Measurements from ENCODE around the gene RAB10. TPM values are rescaled to one million over a fixed set of nuclear protein-coding genes. Genes with fewer than 3 reads are reported as not detected.
A peak's percentile ranks its signal among the peaks of the same experiment; 100 is the strongest.

RAB10 gene
- total and polyA plus RNA-seq, 2 of the 13 experiments (the other 11 are each of a cell fraction or from before 2014, with no cell fraction given): 48.2 to 120 TPM

GRCh38 chr2:26033270-26033817 lies 540 bp upstream of the RAB10 start (continued):
- TF ChIP-seq ZSCAN12 (CRISPR knock-in tag; IDR thresholded peaks at IDR 0.05) (no peak), SP5 (CRISPR knock-in tag; IDR thresholded peaks at IDR 0.05; ENCODE audit: borderline replicate concordance, low read depth) (peak; percentile 32; the same call in 1 of the 2 replicates), ZNF296 (CRISPR knock-in tag; conservative IDR thresholded peaks at IDR 0.05) (peak; percentile 75; the same call in 1 of the 2 replicates), ZNF234 (CRISPR knock-in tag; conservative IDR thresholded peaks at IDR 0.05) (no peak), RBFOX2 (IDR thresholded peaks at IDR 0.05; ENCODE audit: low read depth, low read length) (no peak), ZFAT (CRISPR knock-in tag; conservative IDR thresholded peaks at IDR 0.05) (no peak), SETDB1 (CRISPR knock-in tag; IDR thresholded peaks at IDR 0.05; ENCODE audit: borderline replicate concordance) (peak; percentile 69; the same call in 1 of the 2 replicates), ZSCAN5A (CRISPR knock-in tag; IDR thresholded peaks at IDR 0.05; ENCODE audit: borderline replicate concordance) (peak; percentile 80), SOX5 (CRISPR knock-in tag; IDR thresholded peaks at IDR 0.05; ENCODE audit: borderline replicate concordance) (peak; percentile 28; the same call in 1 of the 2 replicates), NFKBIZ (CRISPR knock-in tag; IDR thresholded peaks at IDR 0.05) (peak; percentile 57; the same call in 1 of the 2 replicates), NFE2 (CRISPR knock-in tag; IDR thresholded peaks at IDR 0.05) (no peak), HIVEP1 (CRISPR knock-in tag; IDR thresholded peaks at IDR 0.05) (peak; percentile 47; the same call in 1 of the 2 replicates), HNF4A (CRISPR knock-in tag; IDR thresholded peaks at IDR 0.05) (no peak), ZNF562 (CRISPR knock-in tag; IDR thresholded peaks at IDR 0.05; ENCODE audit: borderline replicate concordance) (no peak), KLF6 (CRISPR knock-in tag; IDR thresholded peaks at IDR 0.05) (0 out of 2 replicates have a peak, but pooled peaks have one; percentile 22), ELF1 (CRISPR knock-in tag; IDR thresholded peaks at IDR 0.05) (peak; percentile 27; the same call in 1 of the 2 replicates), ZNF678 (CRISPR knock-in tag; IDR thresholded peaks at IDR 0.05) (no peak), PBX3 (CRISPR knock-in tag; IDR thresholded peaks at IDR 0.05; ENCODE audit: borderline replicate concordance) (no peak)
- TF ChIP-seq, protein P1, sequence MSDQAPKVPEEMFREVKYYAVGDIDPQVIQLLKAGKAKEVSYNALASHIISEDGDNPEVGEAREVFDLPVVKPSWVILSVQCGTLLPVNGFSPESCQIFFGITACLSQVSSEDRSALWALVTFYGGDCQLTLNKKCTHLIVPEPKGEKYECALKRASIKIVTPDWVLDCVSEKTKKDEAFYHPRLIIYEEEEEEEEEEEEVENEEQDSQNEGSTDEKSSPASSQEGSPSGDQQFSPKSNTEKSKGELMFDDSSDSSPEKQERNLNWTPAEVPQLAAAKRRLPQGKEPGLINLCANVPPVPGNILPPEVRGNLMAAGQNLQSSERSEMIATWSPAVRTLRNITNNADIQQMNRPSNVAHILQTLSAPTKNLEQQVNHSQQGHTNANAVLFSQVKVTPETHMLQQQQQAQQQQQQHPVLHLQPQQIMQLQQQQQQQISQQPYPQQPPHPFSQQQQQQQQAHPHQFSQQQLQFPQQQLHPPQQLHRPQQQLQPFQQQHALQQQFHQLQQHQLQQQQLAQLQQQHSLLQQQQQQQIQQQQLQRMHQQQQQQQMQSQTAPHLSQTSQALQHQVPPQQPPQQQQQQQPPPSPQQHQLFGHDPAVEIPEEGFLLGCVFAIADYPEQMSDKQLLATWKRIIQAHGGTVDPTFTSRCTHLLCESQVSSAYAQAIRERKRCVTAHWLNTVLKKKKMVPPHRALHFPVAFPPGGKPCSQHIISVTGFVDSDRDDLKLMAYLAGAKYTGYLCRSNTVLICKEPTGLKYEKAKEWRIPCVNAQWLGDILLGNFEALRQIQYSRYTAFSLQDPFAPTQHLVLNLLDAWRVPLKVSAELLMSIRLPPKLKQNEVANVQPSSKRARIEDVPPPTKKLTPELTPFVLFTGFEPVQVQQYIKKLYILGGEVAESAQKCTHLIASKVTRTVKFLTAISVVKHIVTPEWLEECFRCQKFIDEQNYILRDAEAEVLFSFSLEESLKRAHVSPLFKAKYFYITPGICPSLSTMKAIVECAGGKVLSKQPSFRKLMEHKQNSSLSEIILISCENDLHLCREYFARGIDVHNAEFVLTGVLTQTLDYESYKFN (CRISPR knock-in tag; conservative IDR thresholded peaks at IDR 0.05): no peak
- TF ChIP-seq, protein P2, sequence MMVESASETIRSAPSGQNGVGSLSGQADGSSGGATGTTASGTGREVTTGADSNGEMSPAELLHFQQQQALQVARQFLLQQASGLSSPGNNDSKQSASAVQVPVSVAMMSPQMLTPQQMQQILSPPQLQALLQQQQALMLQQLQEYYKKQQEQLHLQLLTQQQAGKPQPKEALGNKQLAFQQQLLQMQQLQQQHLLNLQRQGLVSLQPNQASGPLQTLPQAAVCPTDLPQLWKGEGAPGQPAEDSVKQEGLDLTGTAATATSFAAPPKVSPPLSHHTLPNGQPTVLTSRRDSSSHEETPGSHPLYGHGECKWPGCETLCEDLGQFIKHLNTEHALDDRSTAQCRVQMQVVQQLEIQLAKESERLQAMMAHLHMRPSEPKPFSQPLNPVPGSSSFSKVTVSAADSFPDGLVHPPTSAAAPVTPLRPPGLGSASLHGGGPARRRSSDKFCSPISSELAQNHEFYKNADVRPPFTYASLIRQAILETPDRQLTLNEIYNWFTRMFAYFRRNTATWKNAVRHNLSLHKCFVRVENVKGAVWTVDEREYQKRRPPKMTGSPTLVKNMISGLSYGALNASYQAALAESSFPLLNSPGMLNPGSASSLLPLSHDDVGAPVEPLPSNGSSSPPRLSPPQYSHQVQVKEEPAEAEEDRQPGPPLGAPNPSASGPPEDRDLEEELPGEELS (CRISPR knock-in tag; IDR thresholded peaks at IDR 0.05): no peak; the same call in 1 of the 2 replicates
- TF ChIP-seq, protein P3, sequence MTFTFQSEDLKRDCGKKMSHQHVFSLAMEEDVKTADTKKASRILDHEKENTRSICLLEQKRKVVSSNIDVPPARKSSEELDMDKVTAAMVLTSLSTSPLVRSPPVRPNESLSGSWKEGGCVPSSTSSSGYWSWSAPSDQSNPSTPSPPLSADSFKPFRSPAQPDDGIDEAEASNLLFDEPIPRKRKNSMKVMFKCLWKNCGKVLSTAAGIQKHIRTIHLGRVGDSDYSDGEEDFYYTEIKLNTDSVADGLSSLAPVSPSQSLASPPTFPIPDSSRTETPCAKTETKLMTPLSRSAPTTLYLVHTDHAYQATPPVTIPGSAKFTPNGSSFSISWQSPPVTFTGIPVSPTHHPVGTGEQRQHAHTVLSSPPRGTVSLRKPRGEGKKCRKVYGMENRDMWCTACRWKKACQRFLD (CRISPR knock-in tag; IDR thresholded peaks at IDR 0.05; ENCODE audit: borderline replicate concordance): no peak

Data from HepG2 (cell line).